Jurkat, Clone E6-1 (cell line): Measurements from ENCODE around the gene KCNJ9.
"Not testable (repeated sequence)": the region's sequence is repeated elsewhere in the genome, so short reads cannot be mapped to it uniquely, and the experiment has no call there.

ENCODE experiments used
- DNase-seq: peaks from one replicate; pipeline ENCODE4 v3.0.0-alpha.2; 2011; ENCODE audit warnings: low read depth, low spot score
- H3K4me3 ChIP-seq: 2 replicates; pipeline ENCODE4 v1.5.1; 2011; ENCODE audit warnings: mild to moderate bottlenecking, low read length, control low read depth, moderate library complexity

KCNJ9 gene

DNA sequence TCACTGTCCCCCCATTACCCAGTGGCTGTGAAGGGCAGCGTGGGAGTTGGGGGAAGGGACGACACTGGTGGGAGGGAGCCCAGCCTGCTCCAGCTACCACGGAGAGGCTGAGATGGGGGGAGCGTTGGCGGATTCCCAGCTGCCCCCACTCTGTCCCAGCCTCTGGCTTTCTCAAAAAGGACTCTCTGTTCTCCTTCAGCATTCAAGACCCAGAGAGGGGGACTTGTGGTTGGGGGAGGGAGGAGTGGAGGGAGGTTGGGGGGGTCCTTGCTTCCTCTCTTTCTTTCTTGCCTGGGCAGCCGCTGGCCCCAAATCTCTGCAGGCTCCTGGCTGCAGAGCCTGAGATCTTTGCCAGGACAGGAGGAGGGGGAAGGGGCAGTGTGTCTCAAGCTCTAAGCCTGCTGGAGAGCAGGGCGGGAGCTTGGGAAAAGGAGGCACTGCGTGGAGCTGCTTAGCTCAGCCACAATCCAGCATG is 36.4 kb downstream of the KCNJ9 start:
- no peak overlapping the region for H3K4me3 ChIP-seq
- no peak for DNase-seq

DNA sequence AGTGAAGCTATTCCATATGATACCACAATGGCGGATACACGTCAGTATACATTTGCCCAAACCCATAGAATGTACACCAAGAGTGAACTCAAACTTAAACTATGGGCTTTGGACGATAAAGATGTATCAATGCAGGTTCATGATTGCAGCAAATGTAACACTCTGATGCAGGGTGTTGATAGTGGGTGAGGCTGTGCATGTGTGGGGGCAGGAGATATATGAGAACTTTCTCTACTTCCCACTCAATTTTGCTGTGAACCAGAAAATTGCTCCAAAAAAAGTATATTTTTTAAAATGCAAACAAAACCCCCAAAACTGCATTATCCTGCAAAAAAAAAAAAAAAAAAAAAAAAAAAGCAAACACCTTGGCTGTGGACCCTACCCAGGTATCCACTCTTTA is 37.6 kb downstream of the KCNJ9 start:
- no peak overlapping the region for H3K4me3 ChIP-seq

DNA sequence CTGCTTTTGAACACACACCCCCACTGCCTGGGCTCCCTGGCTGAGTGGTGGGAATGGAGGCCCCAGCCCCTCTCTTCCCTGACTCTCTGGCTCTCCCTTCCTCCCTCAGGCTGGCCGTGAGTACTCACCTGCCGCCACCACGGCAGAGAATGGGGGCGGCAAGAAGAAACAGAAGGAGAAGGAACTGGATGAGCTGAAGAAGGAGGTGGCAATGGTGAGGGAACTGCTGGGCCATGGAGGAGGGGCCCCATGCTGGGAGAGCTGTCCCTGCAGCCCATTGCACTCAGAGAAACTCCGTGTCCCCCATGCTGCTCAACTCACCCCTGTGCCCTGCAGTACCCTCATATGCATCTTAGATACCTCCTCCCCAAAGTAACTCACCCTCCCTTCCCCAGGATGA is 39.5 kb downstream of the KCNJ9 start:
- DNase-seq = no peak

More for the DNA sequence above, 37.6 kb downstream of the KCNJ9 start:
- no peak for DNase-seq

DNA sequence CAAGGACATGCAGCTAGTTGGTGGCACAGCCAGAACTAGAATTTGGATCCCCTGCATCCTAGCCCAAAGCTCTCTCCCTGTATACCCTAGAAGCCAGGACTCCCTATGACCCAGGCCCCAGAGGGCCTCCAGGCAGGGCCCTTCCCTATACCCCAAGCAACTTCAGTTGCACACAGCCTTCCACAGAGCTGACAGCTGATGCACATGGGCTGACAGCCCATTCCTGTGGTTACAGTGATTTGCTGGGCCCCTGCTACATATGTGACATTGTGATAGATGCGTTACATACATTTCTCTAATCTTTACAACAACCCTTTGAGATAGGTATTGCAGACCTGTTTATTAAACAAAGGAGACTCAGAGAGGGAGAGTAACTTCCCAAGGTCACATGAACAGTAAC is 40.0 kb downstream of the KCNJ9 start:
- H3K4me3 ChIP-seq = no peak overlapping the region
- no peak for DNase-seq

More for the DNA sequence above, 39.5 kb downstream of the KCNJ9 start:
- H3K4me3 ChIP-seq = no peak overlapping the region

DNA sequence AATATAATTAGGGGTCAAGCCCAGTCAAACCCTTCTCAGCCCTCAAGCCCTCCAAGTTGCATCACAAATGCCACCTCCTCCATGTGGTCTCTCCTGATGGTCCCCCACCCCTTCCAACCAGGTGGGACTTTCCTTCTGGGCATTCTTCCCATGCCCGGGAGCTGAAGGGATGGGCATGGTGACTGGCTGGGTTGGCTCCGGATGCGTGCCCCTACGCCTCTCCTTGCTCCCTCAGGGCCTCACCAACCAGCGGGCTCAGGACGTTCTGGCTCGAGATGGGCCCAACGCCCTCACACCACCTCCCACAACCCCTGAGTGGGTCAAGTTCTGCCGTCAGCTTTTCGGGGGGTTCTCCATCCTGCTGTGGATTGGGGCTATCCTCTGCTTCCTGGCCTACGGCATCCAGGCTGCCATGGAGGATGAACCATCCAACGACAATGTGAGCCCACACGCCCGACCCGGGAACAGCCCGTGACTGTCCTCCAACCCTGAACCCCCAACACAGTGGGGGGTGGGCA is 41.7 kb downstream of the KCNJ9 start:
- DNase-seq = no peak
- no peak overlapping the region for H3K4me3 ChIP-seq

DNA sequence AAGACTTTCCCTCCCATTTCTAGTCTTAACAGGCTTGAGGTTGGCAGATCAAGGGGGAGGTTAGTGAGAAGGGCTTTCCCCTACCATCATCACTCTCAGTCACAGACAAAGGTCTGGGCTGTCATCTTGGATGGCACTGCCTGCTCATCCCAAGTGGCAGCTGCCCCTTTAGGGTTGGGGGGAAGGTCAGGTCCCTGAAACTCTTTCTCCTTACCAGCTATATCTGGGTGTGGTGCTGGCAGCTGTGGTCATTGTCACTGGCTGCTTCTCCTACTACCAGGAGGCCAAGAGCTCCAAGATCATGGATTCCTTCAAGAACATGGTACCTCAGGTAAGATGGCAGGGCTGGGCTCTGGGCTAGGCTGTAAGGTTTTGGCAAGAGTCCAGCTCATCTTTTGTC is 42.4 kb downstream of the KCNJ9 start:
- DNase-seq = no peak
- no peak overlapping the region for H3K4me3 ChIP-seq

DNA sequence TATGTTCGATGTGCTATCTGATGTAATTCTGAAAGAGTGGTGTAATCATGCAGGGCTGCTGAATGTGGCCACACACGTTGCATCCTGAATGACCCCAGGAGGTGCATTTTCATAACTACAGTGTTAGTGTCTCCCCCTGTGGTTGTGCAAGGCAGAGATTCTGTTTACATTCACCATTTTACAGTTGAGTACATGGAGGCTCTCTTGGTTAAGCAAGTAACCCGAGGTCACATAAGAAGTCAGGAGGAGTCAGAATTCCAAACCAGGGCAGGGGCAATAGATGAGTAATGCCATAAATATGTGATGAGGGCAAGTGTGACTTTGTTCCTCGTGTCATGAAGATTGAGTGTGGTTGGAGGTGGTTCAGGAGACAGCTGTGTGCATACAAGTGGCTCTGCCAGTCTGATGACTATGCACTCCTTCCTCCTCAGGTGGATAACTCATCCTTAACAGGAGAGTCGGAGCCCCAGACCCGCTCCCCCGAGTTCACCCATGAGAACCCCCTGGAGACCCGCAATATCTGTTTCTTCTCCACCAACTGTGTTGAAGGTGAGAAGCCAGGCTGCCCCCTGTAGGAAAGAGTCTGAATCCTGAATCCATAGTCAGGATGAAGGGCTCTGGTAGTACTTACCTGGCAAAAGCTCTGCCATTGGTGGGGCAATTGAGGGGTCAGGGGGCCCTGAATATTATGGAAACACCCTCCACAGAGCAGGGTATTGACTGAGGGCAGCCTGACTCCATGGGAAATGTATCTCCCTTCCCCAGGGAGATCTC is 43.6 kb downstream of the KCNJ9 start:
- H3K4me3 ChIP-seq = no peak overlapping the region
- DNase-seq = no peak

DNA sequence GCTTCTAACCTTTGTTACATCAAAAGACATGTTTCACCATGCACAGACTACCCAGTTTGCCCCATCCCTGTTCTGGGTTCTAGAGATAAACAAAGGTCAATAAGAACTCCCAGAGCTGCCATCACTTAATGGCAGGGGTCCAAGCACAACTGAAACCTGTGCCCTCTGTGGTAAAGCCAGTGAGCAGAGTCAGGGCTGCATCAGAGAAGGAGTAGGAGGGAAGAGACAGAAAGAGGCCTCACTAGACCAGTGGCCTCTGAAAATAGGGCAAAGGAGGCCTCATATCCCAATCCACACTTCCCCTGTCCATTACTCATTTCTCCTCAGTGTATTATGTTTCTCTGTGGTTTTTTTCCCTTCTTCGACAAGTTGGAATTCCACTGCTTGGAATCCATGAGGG is 44.4 kb downstream of the KCNJ9 start:
- H3K4me3 ChIP-seq = no peak overlapping the region
- no peak for DNase-seq

DNA sequence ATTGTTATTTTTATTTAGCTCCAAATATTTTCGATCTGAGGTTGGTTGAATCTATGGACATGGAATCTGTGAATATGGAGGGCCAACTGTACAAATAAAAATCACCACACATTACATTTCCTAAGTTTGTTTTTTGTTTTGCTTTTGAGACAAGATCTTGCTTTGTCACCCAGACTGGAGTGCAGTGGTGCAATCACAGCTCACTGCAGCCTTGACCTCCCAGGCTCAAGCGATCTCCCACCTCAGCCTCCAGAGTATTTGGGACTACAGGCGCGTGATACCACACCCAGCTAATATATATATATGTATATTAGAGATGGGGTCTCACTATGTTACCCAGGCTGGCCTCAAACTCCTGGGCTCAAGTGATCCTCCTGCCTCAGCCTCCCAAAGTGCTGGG is 45.0 kb downstream of the KCNJ9 start:
- not testable (repeated sequence) for DNase-seq, H3K4me3 ChIP-seq

DNA sequence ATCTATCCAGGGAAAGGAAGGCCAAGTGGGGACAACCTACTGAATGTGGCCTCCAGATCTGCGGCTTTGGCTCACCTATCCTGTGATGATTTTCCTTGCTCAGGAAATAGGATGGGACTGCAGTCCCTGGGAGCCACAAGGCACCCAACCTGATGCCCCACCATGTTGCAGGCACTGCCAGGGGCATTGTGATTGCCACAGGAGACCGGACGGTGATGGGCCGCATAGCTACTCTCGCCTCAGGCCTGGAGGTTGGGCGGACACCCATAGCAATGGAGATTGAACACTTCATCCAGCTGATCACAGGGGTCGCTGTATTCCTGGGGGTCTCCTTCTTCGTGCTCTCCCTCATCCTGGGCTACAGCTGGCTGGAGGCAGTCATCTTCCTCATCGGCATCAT is 46.0 kb downstream of the KCNJ9 start:
- DNase-seq = no peak
- H3K4me3 ChIP-seq = no peak overlapping the region

DNA sequence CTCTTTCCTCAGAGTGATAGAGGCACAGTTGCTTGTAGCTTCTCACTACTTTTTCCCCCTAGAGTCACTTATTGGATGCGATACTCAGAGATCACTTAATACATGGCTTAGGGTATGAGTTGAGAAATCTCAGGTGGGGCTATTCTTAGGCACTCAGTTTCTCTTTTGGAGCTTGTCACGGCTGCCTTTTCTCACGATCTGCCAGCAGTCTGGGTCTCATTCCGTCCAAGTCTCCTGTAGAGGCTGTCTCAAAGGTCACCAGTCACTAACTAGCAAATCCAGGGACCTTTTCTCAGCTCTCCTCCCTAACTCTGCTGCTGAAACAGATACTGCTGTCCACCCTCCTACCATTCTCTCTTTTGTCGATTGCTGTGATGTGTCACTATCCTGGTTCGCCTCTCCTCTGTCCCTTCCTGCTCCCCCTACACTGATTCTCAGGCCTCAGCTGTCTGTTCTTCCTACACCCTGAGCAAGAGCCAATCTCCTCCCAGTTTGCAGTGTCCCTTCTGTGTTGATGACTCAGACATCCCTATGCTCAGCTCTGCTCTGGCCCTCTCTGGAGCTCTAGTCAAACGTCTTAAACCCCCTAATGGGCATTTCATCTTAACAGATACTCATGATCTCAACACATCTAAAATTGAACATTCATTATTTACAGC is 46.7 kb downstream of the KCNJ9 start:
- no peak overlapping the region for H3K4me3 ChIP-seq
- no peak for DNase-seq

DNA sequence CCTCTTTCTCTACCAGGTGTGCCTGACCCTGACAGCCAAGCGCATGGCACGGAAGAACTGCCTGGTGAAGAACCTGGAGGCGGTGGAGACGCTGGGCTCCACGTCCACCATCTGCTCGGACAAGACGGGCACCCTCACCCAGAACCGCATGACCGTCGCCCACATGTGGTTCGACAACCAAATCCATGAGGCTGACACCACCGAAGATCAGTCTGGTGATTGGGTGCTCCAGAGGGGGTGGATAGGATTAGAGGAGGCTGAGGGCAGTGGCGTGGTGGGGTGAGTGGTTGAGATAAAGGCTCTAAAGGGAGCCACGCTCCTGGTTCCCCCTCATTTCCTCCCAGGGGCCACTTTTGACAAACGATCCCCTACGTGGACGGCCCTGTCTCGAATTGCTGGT is 47.3 kb downstream of the KCNJ9 start:
- no peak for DNase-seq
- H3K4me3 ChIP-seq = no peak overlapping the region

DNA sequence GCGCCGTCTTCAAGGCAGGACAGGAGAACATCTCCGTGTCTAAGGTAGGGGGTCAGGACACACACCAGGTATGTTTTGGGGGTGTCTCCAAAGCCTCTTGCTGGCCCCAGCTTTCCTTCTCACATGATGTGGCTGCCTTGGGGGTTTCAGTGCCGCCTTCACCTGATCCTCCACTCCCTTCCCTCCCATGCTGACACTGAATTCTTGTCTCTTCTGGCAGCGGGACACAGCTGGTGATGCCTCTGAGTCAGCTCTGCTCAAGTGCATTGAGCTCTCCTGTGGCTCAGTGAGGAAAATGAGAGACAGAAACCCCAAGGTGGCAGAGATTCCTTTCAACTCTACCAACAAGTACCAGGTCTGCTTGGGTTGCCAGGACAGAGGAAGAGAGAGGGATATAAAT is 47.7 kb downstream of the KCNJ9 start:
- no peak overlapping the region for H3K4me3 ChIP-seq
- no peak for DNase-seq

DNA sequence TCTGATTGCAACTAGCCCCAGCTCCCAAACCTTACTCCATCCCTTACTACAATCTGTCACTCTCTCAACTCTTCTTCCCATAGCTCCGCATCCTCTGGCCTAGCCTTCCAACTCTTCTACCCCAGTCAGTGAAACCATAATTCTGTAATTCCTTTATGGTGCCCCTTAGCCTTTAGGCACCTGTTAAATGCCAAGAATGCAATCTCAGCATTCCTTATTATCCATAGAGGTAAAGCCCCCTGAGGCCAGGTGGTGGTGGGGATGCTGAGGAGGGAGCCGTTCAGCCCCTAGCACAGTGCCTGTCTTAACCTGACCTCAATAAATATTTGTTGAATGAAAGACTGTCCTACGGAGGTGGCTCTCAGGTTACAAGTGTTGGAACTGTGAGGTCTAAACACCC is 48.2 kb downstream of the KCNJ9 start:
- no peak for DNase-seq
- H3K4me3 ChIP-seq = no peak overlapping the region

DNA sequence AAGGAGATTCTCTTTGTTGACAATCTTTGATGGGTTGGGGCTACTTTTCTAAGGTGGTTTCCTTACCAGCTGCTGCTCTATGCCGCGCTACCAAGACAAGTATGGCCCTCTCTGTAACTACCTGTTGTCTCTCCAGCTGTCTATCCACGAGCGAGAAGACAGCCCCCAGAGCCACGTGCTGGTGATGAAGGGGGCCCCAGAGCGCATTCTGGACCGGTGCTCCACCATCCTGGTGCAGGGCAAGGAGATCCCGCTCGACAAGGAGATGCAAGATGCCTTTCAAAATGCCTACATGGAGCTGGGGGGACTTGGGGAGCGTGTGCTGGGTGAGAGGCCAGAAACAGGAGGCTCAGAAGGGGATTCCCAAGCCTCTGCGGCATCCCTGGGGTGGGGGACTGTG is 48.6 kb downstream of the KCNJ9 start:
- no peak overlapping the region for H3K4me3 ChIP-seq
- DNase-seq = no peak

DNA sequence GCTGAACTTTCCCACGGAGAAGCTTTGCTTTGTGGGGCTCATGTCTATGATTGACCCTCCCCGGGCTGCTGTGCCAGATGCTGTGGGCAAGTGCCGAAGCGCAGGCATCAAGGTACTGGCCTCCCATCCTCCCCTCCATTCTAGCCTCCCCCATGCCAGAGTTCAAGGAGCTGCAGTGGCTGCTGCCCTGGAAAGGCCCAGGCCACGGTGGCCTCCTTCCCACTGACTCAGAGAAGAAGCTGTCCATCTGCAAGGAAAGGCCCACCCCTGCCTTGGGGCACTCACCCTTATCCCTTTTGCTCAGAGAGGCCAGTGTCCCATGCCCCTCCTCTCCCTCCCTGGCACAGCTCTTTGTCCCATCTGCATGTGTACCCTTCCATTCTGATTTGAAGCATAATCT is 49.1 kb downstream of the KCNJ9 start:
- no peak for DNase-seq

DNA sequence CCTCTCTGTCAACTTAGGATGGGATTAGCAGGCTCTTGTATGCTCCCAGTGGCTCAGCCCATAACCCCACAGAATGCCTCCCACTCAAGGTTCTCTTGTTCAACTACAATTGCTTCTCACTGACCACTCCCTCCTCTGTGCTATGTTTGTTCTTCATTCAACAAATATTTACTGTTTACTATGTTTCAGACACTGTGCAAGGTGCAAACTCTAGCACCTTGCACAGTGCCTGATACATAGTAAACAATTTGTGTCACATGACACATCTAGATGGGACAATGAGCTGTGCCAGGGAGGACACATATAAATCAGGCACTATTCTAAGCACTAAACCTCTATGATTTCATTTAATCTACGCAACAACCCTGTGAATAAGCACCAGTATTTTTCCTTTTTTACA is 49.6 kb downstream of the KCNJ9 start:
- no peak for DNase-seq
- no peak overlapping the region for H3K4me3 ChIP-seq

More for the DNA sequence above, 49.1 kb downstream of the KCNJ9 start:
- H3K4me3 ChIP-seq = no peak overlapping the region

DNA sequence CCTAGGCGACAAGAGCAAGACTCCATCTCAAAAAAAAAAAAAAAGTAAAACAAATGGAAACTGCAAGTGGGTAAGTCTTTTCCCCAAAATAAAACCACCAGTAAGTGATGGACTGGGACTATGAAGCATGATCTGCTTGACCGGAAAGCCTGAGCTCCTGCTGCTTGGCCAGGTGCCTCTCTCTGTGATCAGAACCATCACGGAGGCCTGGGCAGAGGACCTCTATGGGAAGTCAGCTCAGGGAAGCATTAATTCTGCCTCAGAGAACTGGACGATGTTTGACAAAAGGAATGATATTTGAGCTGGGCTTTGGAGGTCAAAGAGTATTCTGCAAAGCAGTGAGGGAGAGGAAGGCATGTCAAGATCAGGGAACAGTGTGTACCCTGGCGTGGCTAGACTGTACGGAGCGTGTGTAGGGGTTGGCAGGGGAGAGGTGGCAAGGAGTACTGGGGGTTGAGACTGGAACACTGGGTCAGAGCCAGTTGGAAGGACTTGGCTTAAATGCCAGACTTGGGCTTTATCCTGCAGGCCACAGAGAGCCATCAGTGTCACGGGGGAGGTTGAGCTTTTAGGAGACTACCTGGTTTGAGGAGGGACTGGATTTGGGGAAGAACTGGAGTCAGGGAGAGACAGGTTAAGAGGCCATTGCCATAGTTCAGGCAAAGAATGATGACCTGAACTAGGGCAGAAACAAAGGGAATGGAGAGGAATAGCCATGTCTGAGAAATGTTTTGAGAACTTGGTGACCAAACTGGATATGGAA is 50.6 kb downstream of the KCNJ9 start:
- no peak for DNase-seq
- H3K4me3 ChIP-seq = no peak overlapping the region

DNA sequence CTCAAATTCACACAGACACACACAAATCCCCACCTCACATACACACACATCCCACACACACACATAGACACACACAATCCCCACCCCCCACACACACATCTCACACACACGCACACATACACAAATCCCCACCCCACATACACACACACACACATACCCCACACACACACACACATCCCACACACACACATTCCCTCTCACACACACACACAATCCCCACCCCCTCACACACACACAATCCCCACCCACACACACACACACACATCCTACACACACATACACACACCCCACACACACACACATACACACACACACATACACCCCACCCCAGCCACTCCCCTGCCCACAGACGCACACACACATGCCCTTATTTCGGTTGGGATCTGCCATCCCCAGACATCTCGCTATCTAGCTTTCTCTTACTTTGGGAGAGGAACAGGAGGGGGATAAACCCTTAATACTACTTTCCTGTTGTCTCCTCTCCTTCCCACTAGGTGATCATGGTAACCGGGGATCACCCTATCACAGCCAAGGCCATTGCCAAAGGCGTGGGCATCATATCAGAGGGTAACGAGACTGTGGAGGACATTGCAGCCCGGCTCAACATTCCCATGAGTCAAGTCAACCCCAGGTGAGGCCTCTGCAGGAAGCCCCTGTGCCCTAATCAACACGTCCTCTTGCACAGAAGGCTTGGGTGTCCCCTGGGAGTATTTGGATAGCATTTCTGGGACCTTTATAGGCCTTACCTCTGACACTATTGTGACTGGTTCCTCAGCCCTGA is 52.8 kb downstream of the KCNJ9 start:
- H3K4me3 ChIP-seq = no peak overlapping the region
- DNase-seq = no peak
